Parathyroid adenoma (tissue), 2 donors: ENCODE data around the gene LRRC27.

Experiments
- H2AFZ ChIP-seq: fragments of 300-600 bp; sonication (generic); one replicate; pipeline ENCODE4 v1.7.0; 2017; ENCODE audit warnings: antibody characterized with exemption, mild to moderate bottlenecking
- H3K27ac ChIP-seq: fragments of 300-600 bp; sonication (generic); one replicate; pipeline ENCODE4 v1.7.0; 2017
- H3K27me3 ChIP-seq: fragments of 300-600 bp; sonication (generic); one replicate; pipeline ENCODE4 v1.7.0; 2017; ENCODE audit warnings: low read length; ENCODE audit not compliant: control insufficient read depth, insufficient read depth
- H3K36me3 ChIP-seq: fragments of 300-600 bp; sonication (generic); one replicate; pipeline ENCODE4 v1.7.0; 2017; ENCODE audit warnings: low read length; ENCODE audit not compliant: control insufficient read depth, insufficient read depth
- H3K4me1 ChIP-seq: fragments of 300-600 bp; sonication (generic); one replicate; pipeline ENCODE4 v1.7.0; 2017; ENCODE audit warnings: control low read depth
- H3K4me2 ChIP-seq: fragments of 300-600 bp; sonication (generic); one replicate; pipeline ENCODE4 v1.7.0; 2017; ENCODE audit warnings: low read length
- H3K4me3 ChIP-seq: fragments of 300-600 bp; sonication (generic); one replicate; pipeline ENCODE4 v1.7.0; 2017; ENCODE audit warnings: low read depth, low read length
- H3K79me2 ChIP-seq: fragments of 300-600 bp; sonication (generic); one replicate; pipeline ENCODE4 v1.7.0; 2017; ENCODE audit warnings: control low read depth
- H3K9ac ChIP-seq: fragments of 300-600 bp; sonication (generic); one replicate; pipeline ENCODE4 v1.7.0; 2017; ENCODE audit warnings: mild to moderate bottlenecking
- H3K9me3 ChIP-seq: fragments of 300-600 bp; sonication (generic); one replicate; pipeline ENCODE4 v1.7.0; 2017; ENCODE audit warnings: low read length; ENCODE audit not compliant: control insufficient read depth
- TF ChIP-seq, protein P1 (sequence below): fragments of 300-600 bp; sonication (generic); IDR thresholded peaks from one replicate; pipeline ENCODE4 v1.7.0; 2017; ENCODE audit warnings: antibody characterized with exemption, mild to moderate bottlenecking
- donor health status: primary hyperparathyroidism.

Gene LRRC27

DNA sequence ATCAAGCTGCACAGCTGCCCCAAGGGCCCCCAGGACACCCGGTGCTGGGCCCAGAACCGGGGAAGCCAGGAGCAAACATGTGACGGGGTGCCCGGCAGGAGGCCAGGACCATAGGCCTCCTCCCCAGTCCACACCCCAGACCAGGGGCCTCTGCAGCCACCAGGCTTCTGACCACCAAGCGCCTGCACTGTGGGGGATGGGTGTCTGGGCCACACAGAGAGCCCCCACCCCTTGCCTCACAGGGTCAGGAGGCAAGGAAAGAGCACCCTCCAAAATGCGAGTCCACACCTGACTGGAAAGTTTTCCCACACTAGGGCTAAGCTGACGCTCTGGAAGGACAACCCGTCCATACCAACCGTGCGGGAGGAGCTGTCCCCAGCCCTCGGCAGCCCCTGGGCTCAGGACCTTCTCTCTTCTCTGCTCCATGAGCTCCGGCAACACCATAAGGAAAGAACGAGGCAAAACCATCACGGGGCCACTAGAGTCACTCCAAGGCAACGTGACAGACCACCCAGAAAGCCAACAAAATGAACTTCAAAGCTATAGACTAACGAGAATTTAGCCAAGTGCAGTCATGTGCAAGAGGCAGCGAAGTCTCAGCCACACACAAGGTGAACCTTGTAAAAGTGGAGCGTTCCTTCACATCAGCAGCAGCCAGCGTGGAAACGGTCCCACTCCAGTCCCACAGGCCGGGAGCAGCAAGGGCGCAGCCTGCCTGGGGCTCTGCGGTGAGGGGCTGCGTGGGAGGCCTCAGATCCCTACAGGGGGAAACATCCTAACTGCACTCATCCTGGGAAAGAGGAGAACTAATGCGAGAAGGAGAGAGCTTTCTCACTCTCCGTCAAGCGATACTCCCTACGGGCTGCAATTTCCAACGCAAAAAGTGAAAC, 29.3 kb upstream of the LRRC27 start:
- H3K9ac ChIP-seq = no peak overlapping the region
- no peak overlapping the region for H3K27ac ChIP-seq
- H3K27me3 ChIP-seq = no peaks in the 10 kb centered on the region
- H3K9me3 ChIP-seq = no peaks in the 10 kb centered on the region
- H3K79me2 ChIP-seq = peaks cover 8% of the 10 kb centered on the region
- H3K4me1 ChIP-seq = peaks cover 2% of the 10 kb centered on the region
- no peak overlapping the region for H3K4me2 ChIP-seq
- H3K36me3 ChIP-seq = no peaks in the 10 kb centered on the region
- no peak overlapping the region for H3K4me3 ChIP-seq
- TF ChIP-seq, protein P1, sequence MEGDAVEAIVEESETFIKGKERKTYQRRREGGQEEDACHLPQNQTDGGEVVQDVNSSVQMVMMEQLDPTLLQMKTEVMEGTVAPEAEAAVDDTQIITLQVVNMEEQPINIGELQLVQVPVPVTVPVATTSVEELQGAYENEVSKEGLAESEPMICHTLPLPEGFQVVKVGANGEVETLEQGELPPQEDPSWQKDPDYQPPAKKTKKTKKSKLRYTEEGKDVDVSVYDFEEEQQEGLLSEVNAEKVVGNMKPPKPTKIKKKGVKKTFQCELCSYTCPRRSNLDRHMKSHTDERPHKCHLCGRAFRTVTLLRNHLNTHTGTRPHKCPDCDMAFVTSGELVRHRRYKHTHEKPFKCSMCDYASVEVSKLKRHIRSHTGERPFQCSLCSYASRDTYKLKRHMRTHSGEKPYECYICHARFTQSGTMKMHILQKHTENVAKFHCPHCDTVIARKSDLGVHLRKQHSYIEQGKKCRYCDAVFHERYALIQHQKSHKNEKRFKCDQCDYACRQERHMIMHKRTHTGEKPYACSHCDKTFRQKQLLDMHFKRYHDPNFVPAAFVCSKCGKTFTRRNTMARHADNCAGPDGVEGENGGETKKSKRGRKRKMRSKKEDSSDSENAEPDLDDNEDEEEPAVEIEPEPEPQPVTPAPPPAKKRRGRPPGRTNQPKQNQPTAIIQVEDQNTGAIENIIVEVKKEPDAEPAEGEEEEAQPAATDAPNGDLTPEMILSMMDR = no peak
- H2AFZ ChIP-seq = no peak overlapping the region

DNA sequence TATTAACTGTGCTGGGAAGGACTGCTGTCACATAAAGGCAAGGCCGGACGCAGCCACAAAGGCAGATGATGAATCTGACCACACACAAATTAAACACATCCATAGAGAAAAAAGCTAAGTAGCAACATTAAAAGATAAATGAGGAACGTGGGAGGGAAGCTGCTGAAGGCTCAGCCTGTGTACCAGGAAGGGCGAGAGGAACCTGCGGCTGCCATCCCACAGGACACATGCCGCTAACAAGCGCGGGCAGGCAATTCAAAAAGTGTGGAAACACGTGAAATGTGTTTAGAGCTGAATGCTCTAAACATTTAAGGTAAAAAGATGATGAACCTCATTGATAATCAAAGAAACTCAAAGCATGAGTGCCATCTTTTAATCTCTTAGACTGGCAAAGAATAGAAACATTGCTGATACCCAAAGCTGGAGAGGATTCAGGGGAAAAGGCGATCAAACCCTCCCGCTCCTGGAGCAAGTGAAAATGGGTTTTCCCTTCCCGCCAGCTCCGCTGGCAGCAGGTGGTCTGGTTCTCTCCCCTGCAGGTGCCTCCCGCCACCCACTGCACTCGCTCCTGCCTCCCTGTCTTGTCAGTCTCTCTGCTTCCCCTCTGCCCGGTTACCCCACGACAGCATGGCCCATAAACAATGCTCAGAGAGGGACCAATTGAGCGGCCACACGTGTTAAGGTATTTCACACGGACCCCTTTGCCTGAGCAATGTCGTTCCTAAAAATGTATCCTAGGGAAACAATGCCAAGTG, 28.5 kb upstream of the LRRC27 start:
- Histone ChIP-seq H3K36me3 (no peaks in the 10 kb centered on the region), H3K79me2 (peaks cover 8% of the 10 kb centered on the region), H3K9me3 (no peaks in the 10 kb centered on the region), H3K4me3 (no peak overlapping the region), H2AFZ (no peak overlapping the region), H3K4me2 (no peak overlapping the region), H3K4me1 (peaks cover 2% of the 10 kb centered on the region), H3K27me3 (no peaks in the 10 kb centered on the region), H3K9ac (no peak overlapping the region), H3K27ac (no peak overlapping the region)
- TF ChIP-seq, protein P1 = no peak

GRCh38 chr10:132304756-132305509, 27.1 kb upstream of the LRRC27 start:
- no peaks in the 10 kb centered on the region for H3K36me3 ChIP-seq
- H3K27me3 ChIP-seq = no peaks in the 10 kb centered on the region
- H3K4me1 ChIP-seq = peaks cover 2% of the 10 kb centered on the region
- no peak overlapping the region for H3K27ac ChIP-seq
- no peaks in the 10 kb centered on the region for H3K9me3 ChIP-seq
- no peak overlapping the region for H3K4me2 ChIP-seq
- H3K4me3 ChIP-seq = no peak overlapping the region
- no peak overlapping the region for H2AFZ ChIP-seq
- H3K79me2 ChIP-seq = peaks cover 8% of the 10 kb centered on the region
- no peak overlapping the region for H3K9ac ChIP-seq
- TF ChIP-seq, protein P1 = no peak

- H3K4me2 ChIP-seq = no peak overlapping the region
- H3K9ac ChIP-seq = no peak overlapping the region
- H3K27ac ChIP-seq = no peak overlapping the region
- no peaks in the 10 kb centered on the region for H3K36me3 ChIP-seq
- H3K9me3 ChIP-seq = no peaks in the 10 kb centered on the region
- no peak overlapping the region for H3K4me3 ChIP-seq
- H3K79me2 ChIP-seq = peaks cover 8% of the 10 kb centered on the region
- TF ChIP-seq, protein P1 = no peak
- no peak overlapping the region for H2AFZ ChIP-seq
- peaks cover 2% of the 10 kb centered on the region for H3K4me1 ChIP-seq
- no peaks in the 10 kb centered on the region for H3K27me3 ChIP-seq
These were observed 26.2 kb upstream of the LRRC27 start for GRCh38 chr10:132305654-132306342.
